ENCODE results near the gene TRIP12. TPM values are rescaled to one million over a fixed set of nuclear protein-coding genes. Genes with fewer than 3 reads are reported as not detected.

TRIP12 gene
- total and polyA plus RNA-seq, 2 of the 13 experiments (the other 11 are each of a cell fraction or from before 2014, with no cell fraction given), result 72.1 to 153 TPM

- TF ChIP-seq, protein P1, sequence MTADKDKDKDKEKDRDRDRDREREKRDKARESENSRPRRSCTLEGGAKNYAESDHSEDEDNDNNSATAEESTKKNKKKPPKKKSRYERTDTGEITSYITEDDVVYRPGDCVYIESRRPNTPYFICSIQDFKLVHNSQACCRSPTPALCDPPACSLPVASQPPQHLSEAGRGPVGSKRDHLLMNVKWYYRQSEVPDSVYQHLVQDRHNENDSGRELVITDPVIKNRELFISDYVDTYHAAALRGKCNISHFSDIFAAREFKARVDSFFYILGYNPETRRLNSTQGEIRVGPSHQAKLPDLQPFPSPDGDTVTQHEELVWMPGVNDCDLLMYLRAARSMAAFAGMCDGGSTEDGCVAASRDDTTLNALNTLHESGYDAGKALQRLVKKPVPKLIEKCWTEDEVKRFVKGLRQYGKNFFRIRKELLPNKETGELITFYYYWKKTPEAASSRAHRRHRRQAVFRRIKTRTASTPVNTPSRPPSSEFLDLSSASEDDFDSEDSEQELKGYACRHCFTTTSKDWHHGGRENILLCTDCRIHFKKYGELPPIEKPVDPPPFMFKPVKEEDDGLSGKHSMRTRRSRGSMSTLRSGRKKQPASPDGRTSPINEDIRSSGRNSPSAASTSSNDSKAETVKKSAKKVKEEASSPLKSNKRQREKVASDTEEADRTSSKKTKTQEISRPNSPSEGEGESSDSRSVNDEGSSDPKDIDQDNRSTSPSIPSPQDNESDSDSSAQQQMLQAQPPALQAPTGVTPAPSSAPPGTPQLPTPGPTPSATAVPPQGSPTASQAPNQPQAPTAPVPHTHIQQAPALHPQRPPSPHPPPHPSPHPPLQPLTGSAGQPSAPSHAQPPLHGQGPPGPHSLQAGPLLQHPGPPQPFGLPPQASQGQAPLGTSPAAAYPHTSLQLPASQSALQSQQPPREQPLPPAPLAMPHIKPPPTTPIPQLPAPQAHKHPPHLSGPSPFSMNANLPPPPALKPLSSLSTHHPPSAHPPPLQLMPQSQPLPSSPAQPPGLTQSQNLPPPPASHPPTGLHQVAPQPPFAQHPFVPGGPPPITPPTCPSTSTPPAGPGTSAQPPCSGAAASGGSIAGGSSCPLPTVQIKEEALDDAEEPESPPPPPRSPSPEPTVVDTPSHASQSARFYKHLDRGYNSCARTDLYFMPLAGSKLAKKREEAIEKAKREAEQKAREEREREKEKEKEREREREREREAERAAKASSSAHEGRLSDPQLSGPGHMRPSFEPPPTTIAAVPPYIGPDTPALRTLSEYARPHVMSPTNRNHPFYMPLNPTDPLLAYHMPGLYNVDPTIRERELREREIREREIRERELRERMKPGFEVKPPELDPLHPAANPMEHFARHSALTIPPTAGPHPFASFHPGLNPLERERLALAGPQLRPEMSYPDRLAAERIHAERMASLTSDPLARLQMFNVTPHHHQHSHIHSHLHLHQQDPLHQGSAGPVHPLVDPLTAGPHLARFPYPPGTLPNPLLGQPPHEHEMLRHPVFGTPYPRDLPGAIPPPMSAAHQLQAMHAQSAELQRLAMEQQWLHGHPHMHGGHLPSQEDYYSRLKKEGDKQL (CRISPR knock-in tag; IDR thresholded peaks at IDR 0.05; ENCODE audit: low read depth), result no peak
- TF ChIP-seq SUZ12 (IDR thresholded peaks at IDR 0.05; ENCODE audit: low read depth, low read length) (no peak), THAP11 (CRISPR knock-in tag; IDR thresholded peaks at IDR 0.05) (no peak), RAD21 (CRISPR knock-in tag; IDR thresholded peaks at IDR 0.05) (no peak), HNRNPLL (IDR thresholded peaks at IDR 0.05; ENCODE audit: low read depth, low read length, poor library complexity, severe bottlenecking) (no peak), ZNF569 (CRISPR knock-in tag; IDR thresholded peaks at IDR 0.05; ENCODE audit: borderline replicate concordance) (no peak)
Observed at GRCh38 chr2:229930656-229931055, 8.8 kb upstream of the TRIP12 start (continued).

DNA sequence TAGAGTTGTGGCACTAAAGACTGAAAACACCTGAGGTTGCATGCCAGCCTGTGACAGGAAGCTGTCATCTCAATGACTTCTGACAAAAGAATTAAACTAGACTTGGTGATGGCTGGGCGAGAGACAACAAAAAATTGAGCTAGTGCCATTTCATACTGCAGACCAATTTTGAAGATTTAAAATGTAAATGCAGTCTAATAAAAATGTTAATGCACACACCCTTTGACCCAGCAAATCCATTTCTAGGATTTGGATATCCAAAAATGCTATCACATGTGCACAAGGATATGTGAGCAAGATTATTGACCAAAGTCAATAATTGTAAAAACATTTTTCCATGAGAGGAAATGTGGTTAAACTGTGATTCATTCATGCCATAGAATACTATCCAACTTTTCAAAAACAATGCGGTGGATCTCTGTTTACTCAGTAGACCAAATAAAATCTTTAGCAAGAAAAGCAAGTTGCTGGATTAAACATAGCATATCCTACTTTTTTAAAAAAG, 6.1 kb upstream of the TRIP12 start:
- Histone ChIP-seq H3K4me3 (replicated peaks in 1 of 3; ENCODE audit: insufficient read depth in 1 of 3, low read depth in 2 of 3, low read length in 3 of 3) (no peak overlapping the region), H3K4me1 (ENCODE audit: insufficient read depth, low read length) (peaks cover 13% of the 10 kb centered on the region), H3K9me3 (ENCODE audit: low read length) (no peaks in the 10 kb centered on the region), H3K9ac (ENCODE audit: insufficient read depth, low read depth, low read length) (no peak overlapping the region), H2AFZ (ENCODE audit: low read length) (no peak overlapping the region), H3K27me3 (ENCODE audit: control insufficient read depth in 1 of 2, insufficient read depth in 2 of 2, low read length in 2 of 2) (no peaks in the 10 kb centered on the region; a peak in 1 of 5 replicates), H3K4me2 (ENCODE audit: low read depth, low read length) (no peak overlapping the region), H3K27ac (ENCODE audit: extremely low read length, insufficient read depth, low read length) (no peak overlapping the region), H3K79me2 (ENCODE audit: insufficient read depth, low read length) (peaks cover 2% of the 10 kb centered on the region), H3K36me3 (replicated peaks in 1 of 2; ENCODE audit: control insufficient read depth in 1 of 2, insufficient read depth in 2 of 2, low read length in 2 of 2) (no peaks in the 10 kb centered on the region), H4K20me1 (ENCODE audit: insufficient read depth, low read length) (no peaks in the 10 kb centered on the region)
- DNase-seq (ENCODE audit: low spot score) (no peak), FAIRE-seq (no peak), ATAC-seq (no peak)
- ChIA-PET POLR2A (no interaction called here), CTCF (ENCODE audit: low intra/inter-chr PET ratio, low total read pairs) (no interaction called here)
- TF ChIP-seq KLF9 (CRISPR knock-in tag; IDR thresholded peaks at IDR 0.05; ENCODE audit: low read depth) (no peak), ZNF782 (CRISPR knock-in tag; IDR thresholded peaks at IDR 0.05; ENCODE audit: borderline replicate concordance) (no peak), SIX4 (CRISPR knock-in tag; IDR thresholded peaks at IDR 0.05) (no peak), TAF15 (IDR thresholded peaks at IDR 0.05; ENCODE audit: low read depth, low read length, poor library complexity, severe bottlenecking) (no peak), ZNF598 (CRISPR knock-in tag; IDR thresholded peaks at IDR 0.05; ENCODE audit: borderline replicate concordance) (no peak), ZNF263 (CRISPR knock-in tag; IDR thresholded peaks at IDR 0.05) (no peak), SYNCRIP (IDR thresholded peaks at IDR 0.05; ENCODE audit: insufficient read depth, low read depth, low read length) (no peak), ATM (IDR thresholded peaks at IDR 0.05; ENCODE audit: borderline replicate concordance) (no peak), MEIS1 (CRISPR knock-in tag; IDR thresholded peaks at IDR 0.05; ENCODE audit: borderline replicate concordance) (no peak), ISX (CRISPR knock-in tag; conservative IDR thresholded peaks at IDR 0.05) (no peak)
- TF ChIP-seq, protein P2, sequence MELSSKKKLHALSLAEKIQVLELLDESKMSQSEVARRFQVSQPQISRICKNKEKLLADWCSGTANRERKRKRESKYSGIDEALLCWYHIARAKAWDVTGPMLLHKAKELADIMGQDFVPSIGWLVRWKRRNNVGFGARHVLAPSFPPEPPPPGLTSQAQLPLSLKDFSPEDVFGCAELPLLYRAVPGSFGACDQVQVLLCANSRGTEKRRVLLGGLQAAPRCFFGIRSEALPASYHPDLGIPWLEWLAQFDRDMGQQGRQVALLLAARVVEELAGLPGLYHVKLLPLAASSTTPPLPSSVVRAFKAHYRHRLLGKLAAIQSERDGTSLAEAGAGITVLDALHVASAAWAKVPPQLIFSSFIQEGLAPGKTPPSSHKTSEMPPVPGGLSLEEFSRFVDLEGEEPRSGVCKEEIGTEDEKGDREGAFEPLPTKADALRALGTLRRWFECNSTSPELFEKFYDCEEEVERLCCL (CRISPR knock-in tag; IDR thresholded peaks at IDR 0.05; ENCODE audit: borderline replicate concordance), result no peak
- intact Hi-C loops (cut with micrococcal nuclease; ENCODE audit: unreplicated experiment), result no loop called here
- BruUV-seq (replicated peaks), result no TSS peak
- in situ Hi-C loops (cut with HindIII; ENCODE audit: extremely low pct_ligation_motif_present, low pct_unique_long_range_greater_than_20kb), result no loop called here
- WGBS (ENCODE audit: low lambda C conversion rate), result 91% methylated on average over 2 of the region's 2 CpGs
